Measurements from ENCODE around the gene DDX18. TPM values are rescaled to one million over a fixed set of nuclear protein-coding genes. Genes with fewer than 3 reads are reported as not detected.

The DDX18 gene
- total and polyA plus RNA-seq, 10 donors = 24.0 to 81.2 (median 54.0) TPM

- H3K9me3 ChIP-seq = peaks cover 0 to 11% (median 0%) of the 10 kb centered on the region in 8 donors
- H3K27me3 ChIP-seq (replicated peaks in 1 of 7) = peaks cover 0 to 8% (median 0%) of the 10 kb centered on the region in 7 donors
- intact Hi-C loops (cut with DNase I; ENCODE audit: low total_unique reads) = no loop called here
- H3K36me3 ChIP-seq = no peaks in the 10 kb centered on the region
- H3K27ac ChIP-seq = no peak overlapping the region
- no peak overlapping the region for H3K4me3 ChIP-seq
- no peaks in the 10 kb centered on the region for H3K4me1 ChIP-seq
- TF ChIP-seq CTCF (IDR thresholded peaks at IDR 0.05 in 8 of 11, conservative IDR thresholded peaks at IDR 0.05 in 3 of 11) (no peak), POLR2AphosphoS5 (IDR thresholded peaks at IDR 0.05) (no peak), POLR2A (IDR thresholded peaks at IDR 0.05) (no peak)
- no peak for DNase-seq
Observed at GRCh38 chr2:117786520-117786919, 28.0 kb upstream of the DDX18 start.

DNA sequence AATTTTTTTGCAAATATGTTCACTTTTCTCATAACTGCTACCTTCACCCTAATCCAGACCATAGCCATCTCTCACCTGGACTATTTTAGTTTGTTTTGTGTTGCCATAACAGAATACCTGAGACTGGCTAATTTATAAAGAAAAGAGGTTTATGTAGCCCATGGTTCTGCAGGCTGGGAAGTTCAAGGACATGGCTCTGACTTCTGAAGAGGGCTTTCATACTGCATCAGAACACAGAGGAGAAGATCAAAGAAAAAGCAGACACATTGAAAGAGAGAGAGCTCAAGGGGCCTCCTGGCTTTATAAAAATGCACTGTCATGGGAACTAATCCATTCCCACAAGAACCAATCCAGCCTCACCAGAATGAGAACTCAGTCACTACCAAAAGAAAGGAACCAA, 25.0 kb upstream of the DDX18 start:
- TF ChIP-seq POLR2AphosphoS5 (IDR thresholded peaks at IDR 0.05) (no peak), CTCF (IDR thresholded peaks at IDR 0.05 in 8 of 11, conservative IDR thresholded peaks at IDR 0.05 in 3 of 11) (no peak), POLR2A (IDR thresholded peaks at IDR 0.05) (no peak)
- no peak overlapping the region for H3K27ac ChIP-seq
- H3K36me3 ChIP-seq = no peaks in the 10 kb centered on the region
- no peak for DNase-seq
- intact Hi-C loops (cut with DNase I; ENCODE audit: low total_unique reads) = no loop called here
- peaks cover 0 to 25% (median 0%) of the 10 kb centered on the region in 7 donors for H3K27me3 ChIP-seq (replicated peaks in 1 of 7)
- no peaks in the 10 kb centered on the region for H3K4me1 ChIP-seq
- H3K4me3 ChIP-seq = no peak overlapping the region
- peaks cover 0 to 8% (median 0%) of the 10 kb centered on the region in 8 donors for H3K9me3 ChIP-seq

GRCh38 chr2:117794668-117795067, 19.8 kb upstream of the DDX18 start:
- Histone ChIP-seq H3K27ac (no peak overlapping the region), H3K4me1 (no peaks in the 10 kb centered on the region), H3K4me3 (no peak overlapping the region), H3K27me3 (replicated peaks in 1 of 7) (peaks cover 0 to 30% (median 0%) of the 10 kb centered on the region in 7 donors), H3K36me3 (no peaks in the 10 kb centered on the region), H3K9me3 (peaks cover 0 to 4% (median 0%) of the 10 kb centered on the region in 8 donors)
- TF ChIP-seq POLR2A (IDR thresholded peaks at IDR 0.05) (no peak), CTCF (IDR thresholded peaks at IDR 0.05 in 8 of 11, conservative IDR thresholded peaks at IDR 0.05 in 3 of 11) (no peak), POLR2AphosphoS5 (IDR thresholded peaks at IDR 0.05) (no peak)
- intact Hi-C loops (cut with DNase I; ENCODE audit: low total_unique reads) = no loop called here
- WGBS, 5 donors = 68 to 81% (median 74%) methylated on average over 2 of the region's 2 CpGs
- DNase-seq = no peak

DNA sequence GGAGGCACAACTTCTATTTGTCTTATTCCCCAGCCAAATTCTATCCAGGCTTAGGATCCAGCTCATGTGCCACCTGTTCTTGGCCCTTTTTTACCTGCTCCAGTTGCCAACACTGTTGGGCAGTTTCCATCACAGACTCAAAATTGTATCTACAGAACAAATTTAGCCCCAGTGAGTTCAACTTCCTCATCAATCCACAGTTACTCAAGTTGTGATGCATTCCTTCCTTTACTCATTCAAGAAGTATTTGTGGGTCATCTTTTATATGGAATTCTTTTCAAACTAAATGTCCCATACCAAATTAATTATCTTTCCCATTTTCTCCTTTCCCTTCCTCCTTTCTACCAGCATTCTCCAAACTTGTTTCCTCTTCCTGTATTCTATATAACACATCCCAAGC, 12.7 kb upstream of the DDX18 start:
- H3K36me3 ChIP-seq = no peaks in the 10 kb centered on the region
- no peaks in the 10 kb centered on the region for H3K4me1 ChIP-seq
- TF ChIP-seq POLR2AphosphoS5 (IDR thresholded peaks at IDR 0.05) (no peak), CTCF (IDR thresholded peaks at IDR 0.05 in 8 of 11, conservative IDR thresholded peaks at IDR 0.05 in 3 of 11) (no peak), POLR2A (IDR thresholded peaks at IDR 0.05) (no peak)
- no peaks in the 10 kb centered on the region for H3K9me3 ChIP-seq
- H3K27ac ChIP-seq = no peak overlapping the region
- intact Hi-C loops (cut with DNase I; ENCODE audit: low total_unique reads) = no loop called here
- H3K27me3 ChIP-seq (replicated peaks in 1 of 7) = peaks cover 0 to 27% (median 5%) of the 10 kb centered on the region in 7 donors
- H3K4me3 ChIP-seq = no peak overlapping the region
- no peak for DNase-seq
